PFSK-1 (cell line): ENCODE measurements around the gene FAM228B.

ENCODE experiments used
- FOXP2 ChIP-seq: optimal IDR thresholded peaks from 2 replicates; pipeline ENCODE3; 2011; ENCODE audit warnings: borderline replicate concordance, control low read depth, inconsistent platforms; ENCODE audit not compliant: insufficient read depth; ENCODE audit errors: extremely low read length, extremely low read depth
- POLR2AphosphoS5 ChIP-seq: IDR thresholded peaks from 2 replicates; pipeline ENCODE4 v1.6.1; 2012; ENCODE audit warnings: low read depth, mild to moderate bottlenecking, control low read depth, low read length, moderate library complexity
- REST ChIP-seq, 2 experiments: IDR thresholded peaks; 2 replicates each; pipeline versions ENCODE4 v1.6.1 to v1.8.0; 2011 to 2012; ENCODE audit warnings: low read depth in 2 of 2, low read length in 2 of 2, control low read depth in 1 of 2, inconsistent platforms in 1 of 2, mild to moderate bottlenecking in 1 of 2, moderate library complexity in 1 of 2; ENCODE audit not compliant: insufficient read depth in 1 of 2
- SIN3A ChIP-seq: IDR thresholded peaks from 2 replicates; pipeline ENCODE4 v1.6.1; 2012; ENCODE audit warnings: mild to moderate bottlenecking, low read length, moderate library complexity, borderline replicate concordance; ENCODE audit not compliant: insufficient read depth
- TAF1 ChIP-seq: IDR thresholded peaks from 2 replicates; pipeline ENCODE4 v1.6.1; 2012; ENCODE audit warnings: low read length, control low read depth, borderline replicate concordance; ENCODE audit not compliant: insufficient read depth

The FAM228B gene

GRCh38 chr2:24077535-24077877 lies 45.8 kb upstream of the FAM228B start:
- TF ChIP-seq SIN3A, result no peak
- TF ChIP-seq POLR2AphosphoS5, result peak; percentile 11; the same call in 1 of the 2 replicates
- TF ChIP-seq TAF1, result no peak

GRCh38 chr2:24077879-24078278 lies 45.4 kb upstream of the FAM228B start:
- TF ChIP-seq SIN3A, result no peak
- no peak for TF ChIP-seq TAF1
- TF ChIP-seq POLR2AphosphoS5, result no peak
- TF ChIP-seq FOXP2, result no peak
- no peak for TF ChIP-seq REST (IDR thresholded peaks at IDR 0.05; ENCODE audit: insufficient read depth in 1 of 2, low read depth in 2 of 2, low read length in 2 of 2)

DNA sequence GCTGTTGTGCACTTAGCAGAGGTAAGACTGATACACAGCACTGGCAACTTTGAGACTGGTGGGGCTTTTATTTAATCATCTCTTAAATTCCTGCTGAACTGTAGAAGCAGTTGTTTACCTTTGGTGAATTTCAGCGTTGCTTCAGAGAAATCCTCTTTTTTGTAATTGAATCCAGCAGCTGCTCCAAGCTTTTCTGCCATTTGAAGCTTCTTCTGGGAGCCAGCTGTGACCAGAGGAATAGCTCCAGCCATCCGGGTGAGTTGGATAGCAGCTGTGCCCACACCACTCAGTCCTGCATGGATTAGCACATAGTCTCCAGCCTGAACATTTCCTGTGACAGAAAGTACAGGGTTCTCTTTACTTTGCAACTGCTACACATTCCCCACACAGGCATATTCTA lies 42.6 kb upstream of the FAM228B start:
- no peak for TF ChIP-seq FOXP2
- TF ChIP-seq POLR2AphosphoS5, result no peak
- TF ChIP-seq TAF1, result no peak
- TF ChIP-seq SIN3A, result no peak
- no peak for TF ChIP-seq REST (IDR thresholded peaks at IDR 0.05; ENCODE audit: insufficient read depth in 1 of 2, low read depth in 2 of 2, low read length in 2 of 2)

- TF ChIP-seq POLR2AphosphoS5 (no peak), REST (IDR thresholded peaks at IDR 0.05; ENCODE audit: insufficient read depth in 1 of 2, low read depth in 2 of 2, low read length in 2 of 2) (no peak), FOXP2 (no peak), TAF1 (no peak), SIN3A (no peak)
Observed at GRCh38 chr2:24082787-24083566, 40.3 kb upstream of the FAM228B start.

- TF ChIP-seq POLR2AphosphoS5, result peak; percentile 17; the same call in 1 of the 2 replicates
- TF ChIP-seq TAF1, result no peak
Observed at GRCh38 chr2:24083567-24084385, 39.5 kb upstream of the FAM228B start.

GRCh38 chr2:24084386-24085199 lies 38.7 kb upstream of the FAM228B start, which contains the start of gene TP53I3:
TSS of gene TP53I3 (minus strand) at chr2:24084834. CDS start at chr2:24084326, 508 bp downstream.
- peak; percentile 76; the same call in 1 of the 2 replicates for TF ChIP-seq TAF1
- TF ChIP-seq REST (IDR thresholded peaks at IDR 0.05; ENCODE audit: insufficient read depth in 1 of 2, low read depth in 2 of 2, low read length in 2 of 2), result no peak
- TF ChIP-seq FOXP2, result peak; percentile 84
- TF ChIP-seq POLR2AphosphoS5, result peak; percentile 86
- TF ChIP-seq SIN3A, result 0 out of 2 replicates have a peak, but pooled peaks have one; percentile 4
